Pancreas (tissue), 10 donors: Measurements from ENCODE around the gene ALG12. TPM values are rescaled to one million over a fixed set of nuclear protein-coding genes. Genes with fewer than 3 reads are reported as not detected.

Experiments
- ATAC-seq, 4 donors: fragments of 200-7000 bp; cut with Tn5 transposase; one replicate each; pipeline versions ENCODE4 v1.8.0 to v1.9.1; 2020; ENCODE audit warnings: mild to moderate bottlenecking in 4 of 4, moderate library complexity in 4 of 4
- DNase-seq, 6 donors: peaks; one replicate each; pipeline ENCODE4 v3.0.0-alpha.2; 2020
- FAIRE-seq: peaks from 2 replicates; lab custom pipeline; 2012; peaks lifted over from hg19 to GRCh38; lab: Jason Lieb, UNC
- H3K27ac ChIP-seq, 4 donors: fragments of 200-600 bp; sonication (generic); 1 replicate in 3 of 4; 2 replicates in 1 of 4; pipeline versions ENCODE4 v1.5.0 to v1.8.0; 2020
- H3K27me3 ChIP-seq, 4 donors: fragments of 200-600 bp; one replicate each; pipeline ENCODE4 v1.8.0; 2021
- H3K36me3 ChIP-seq, 3 donors: fragments of 200-600 bp; sonication (generic) in 1 of 3; one replicate each; pipeline versions ENCODE4 v1.5.0 to v1.8.0; 2020 to 2021
- H3K4me1 ChIP-seq, 3 donors: fragments of 200-600 bp; one replicate each; pipeline ENCODE4 v1.8.0; 2021
- H3K4me3 ChIP-seq, 4 donors: fragments of 200-600 bp; sonication (generic) in 2 of 4; one replicate each; pipeline versions ENCODE4 v1.5.0 to v1.8.0; 2020 to 2021
- H3K9me3 ChIP-seq, 4 donors: fragments of 200-600 bp; one replicate each; pipeline ENCODE4 v1.8.0; 2021
- CTCF ChIP-seq, 4 donors: fragments of 200-600 bp; sonication (generic) in 3 of 4; IDR thresholded peaks; one replicate each; pipeline versions ENCODE4 v1.5.0 to v1.8.0; 2021; ENCODE audit warnings: antibody characterized with exemption in 4 of 4
- WGBS, 2 donors: extraction: QIAGEN DNeasy Blood & Tissue Kit; methylation state at CpG; one replicate each; pipeline ENCODE4 v1.1.7; 2013; 5-methylcytosine and 5-hydroxymethylcytosine counted together
- intact Hi-C, 3 donors: fragments of 100-400 bp; cut with DNase I; formaldehyde crosslinking; loops; one replicate each; pipeline versions ENCODE4 v1.11.1 to v1.14.2; 2022
- polyA plus RNA-seq, 2 donors: library from polyadenylated mRNA; stranded (reverse); fragments of 200-250 nt; gene quantifications; one replicate each; pipeline ENCODE4 v1.2.3, GENCODE V29; 2013
- total RNA-seq, 6 donors: library from RNA; stranded (reverse); fragmentation: NEBNext Ultra II Directional in 4 of 6; extraction: Animal tissue kit (Norgen Biotek cat#: 25700) in 4 of 6; gene quantifications; one replicate each; pipeline versions ENCODE4 v1.2.1 to v1.2.4, GENCODE V29; 2021 to 2023
- donor health status: healthy with polysubstance abuse.
- donor health status: DM: no; HTN: no; CAD: no; lungs with moderate emphysema.
- donor health status: DM: no; HTN: no; CAD: no.
- donor health status: control.
- donor health status: control.
- donor health status: Bipolar disorder and iron deficiency.
- donor health status: DM: yes; HTN: yes; CAD: no.
- donor health status: DM: no; HTN: no; CAD: no.
- donor health status: DM: no; HTN: no; CAD: no.
- donor health status: DM: yes; HTN: yes; CAD: no.

The ALG12 gene
- total and polyA plus RNA-seq, 8 donors, result 7.1 to 13.1 (median 10.8) TPM

- no peak for TF ChIP-seq CTCF (IDR thresholded peaks at IDR 0.05)
- Histone ChIP-seq H3K4me3 (no peak overlapping the region), H3K27ac (no peak overlapping the region), H3K9me3 (no peaks in the 10 kb centered on the region), H3K4me1 (no peaks in the 10 kb centered on the region), H3K27me3 (no peaks in the 10 kb centered on the region), H3K36me3 (no peaks in the 10 kb centered on the region)
- intact Hi-C loops, result no loop called here
- 80 to 94% methylated on average over 4 of the region's 4 CpGs for WGBS, 2 donors
- no peak for FAIRE-seq
- DNase-seq, result no peak
- ATAC-seq, result no peak
These were observed 25.9 kb downstream of the ALG12 start for GRCh38 chr22:49892226-49892899.

- no peak for DNase-seq
- Histone ChIP-seq H3K9me3 (no peaks in the 10 kb centered on the region), H3K36me3 (peaks cover 0 to 17% (median 5%) of the 10 kb centered on the region in 3 donors), H3K4me3 (no peak overlapping the region), H3K27me3 (no peaks in the 10 kb centered on the region), H3K4me1 (no peaks in the 10 kb centered on the region), H3K27ac (no peak overlapping the region)
- FAIRE-seq, result no peak
- intact Hi-C loops, result no loop called here
- ATAC-seq, result no peak
- no peak for TF ChIP-seq CTCF (IDR thresholded peaks at IDR 0.05)
- 96 to 99% methylated on average over 5 of the region's 5 CpGs for WGBS, 2 donors
These were observed 29.2 kb downstream of the ALG12 start for GRCh38 chr22:49889071-49889470.

GRCh38 chr22:49887702-49888101 lies 30.5 kb downstream of the ALG12 start:
- TF ChIP-seq CTCF (IDR thresholded peaks at IDR 0.05), result no peak
- ATAC-seq (no peak), FAIRE-seq (no peak), DNase-seq (no peak)
- WGBS, 2 donors, result 97% methylated on average over 9 of the region's 9 CpGs
- H3K4me1 ChIP-seq, result no peaks in the 10 kb centered on the region
- intact Hi-C loops, result no loop called here
- H3K4me3 ChIP-seq, result no peak overlapping the region
- H3K27ac ChIP-seq, result no peak overlapping the region
- no peaks in the 10 kb centered on the region for H3K9me3 ChIP-seq
- H3K27me3 ChIP-seq, result no peaks in the 10 kb centered on the region
- peaks cover 0 to 17% (median 5%) of the 10 kb centered on the region in 3 donors for H3K36me3 ChIP-seq

GRCh38 chr22:49887064-49887451 lies 31.2 kb downstream of the ALG12 start:
- Histone ChIP-seq H3K4me1 (no peaks in the 10 kb centered on the region), H3K27me3 (no peaks in the 10 kb centered on the region), H3K9me3 (no peaks in the 10 kb centered on the region), H3K36me3 (peaks cover 0 to 17% (median 5%) of the 10 kb centered on the region in 3 donors), H3K4me3 (no peak overlapping the region), H3K27ac (no peak overlapping the region)
- DNase-seq, result no peak
- WGBS, 2 donors, result 97 to 99% methylated on average over 14 of the region's 14 CpGs
- no peak for TF ChIP-seq CTCF (IDR thresholded peaks at IDR 0.05)
- ATAC-seq, result no peak
- intact Hi-C loops, result no loop called here
- FAIRE-seq, result no peak

- no peak for ATAC-seq
- DNase-seq, result no peak
- TF ChIP-seq CTCF (IDR thresholded peaks at IDR 0.05), result no peak
- no peaks in the 10 kb centered on the region for H3K27me3 ChIP-seq
- intact Hi-C loops, result no loop called here
- peaks cover 0 to 17% (median 5%) of the 10 kb centered on the region in 3 donors for H3K36me3 ChIP-seq
- no peaks in the 10 kb centered on the region for H3K4me1 ChIP-seq
- H3K9me3 ChIP-seq, result no peaks in the 10 kb centered on the region
- no peak for FAIRE-seq
- H3K4me3 ChIP-seq, result no peak overlapping the region
- H3K27ac ChIP-seq, result no peak overlapping the region
- 97 to 98% methylated on average over 41 of the region's 41 CpGs for WGBS, 2 donors
These were observed 31.7 kb downstream of the ALG12 start for GRCh38 chr22:49886346-49887063.
